HEK293 (cell line): ENCODE data around the gene SIM2.

Source experiments
- CTCF ChIA-PET: fragments of 350-600 bp; formaldehyde crosslinking; extraction: SDS; loops from one replicate; lab custom pipeline; 2021; ENCODE audit warnings: antibody characterized with exemption; lab: Yijun Ruan, JAX
- POLR2A ChIA-PET: fragments of 300-600 bp; formaldehyde crosslinking; extraction: SDS; loops from one replicate; lab custom pipeline; 2020; ENCODE audit warnings: antibody characterized with exemption, inconsistent platforms; lab: Yijun Ruan, JAX
- H3K27ac ChIP-seq: fragments of 200-500 bp; sonication (Bioruptor generic); 2 replicates; pipeline ENCODE4 v1.5.1; 2014; ENCODE audit warnings: low read depth, low read length, control low read depth, inconsistent platforms; ENCODE audit errors: extremely low read depth
- H3K36me3 ChIP-seq, 2 experiments: fragments of 200-500 bp in 1 of 2; sonication (Bioruptor generic) in 1 of 2; 1 replicate in 1 of 2; 2 replicates in 1 of 2; pipeline ENCODE4 v1.5.1; 2014 to 2017; ENCODE audit warnings: inconsistent platforms in 2 of 2, low read length in 2 of 2; ENCODE audit not compliant: control insufficient read depth in 2 of 2, insufficient read depth in 1 of 2
- H3K4me1 ChIP-seq: fragments of 200-500 bp; sonication (Bioruptor generic); 2 replicates; pipeline ENCODE4 v1.5.1; 2014; ENCODE audit warnings: mild to moderate bottlenecking, low read length, inconsistent platforms; ENCODE audit not compliant: control insufficient read depth, insufficient read depth
- H3K4me3 ChIP-seq: 2 replicates; pipeline ENCODE4 v1.5.1; 2011; ENCODE audit warnings: low read depth, mild to moderate bottlenecking, control low read depth, low read length, moderate library complexity
- H3K9me3 ChIP-seq: fragments of 200-500 bp; sonication (Bioruptor generic); 2 replicates; pipeline ENCODE4 v1.5.1; 2014; ENCODE audit warnings: low read depth, low read length, inconsistent platforms; ENCODE audit not compliant: control insufficient read depth, insufficient read depth
- HOXA7 ChIP-seq: sonication (generic); formaldehyde crosslinking; IDR thresholded peaks from 2 replicates; pipeline ENCODE4 v1.8.1; 2022; ENCODE audit warnings: missing genetic modification reagents, borderline replicate concordance
- SCRT2 ChIP-seq: fragments of 450-650 bp; formaldehyde crosslinking; IDR thresholded peaks from 2 replicates; pipeline ENCODE4 v1.5.1; 2016; ENCODE audit warnings: missing biosample characterization, missing genetic modification characterization
- ZBTB7A ChIP-seq: fragments of 450-650 bp; formaldehyde crosslinking; IDR thresholded peaks from 2 replicates; pipeline ENCODE4 v1.5.1; 2016; ENCODE audit warnings: low read depth, missing biosample characterization, missing genetic modification characterization
- ZNF214 ChIP-seq: fragments of 450-650 bp; formaldehyde crosslinking; IDR thresholded peaks from 2 replicates; pipeline ENCODE4 v1.5.1; 2017; ENCODE audit warnings: missing biosample characterization, mild to moderate bottlenecking, missing genetic modification characterization, borderline replicate concordance
- ZNF266 ChIP-seq: fragments of 450-650 bp; formaldehyde crosslinking; IDR thresholded peaks from 2 replicates; pipeline ENCODE4 v1.5.1; 2016; ENCODE audit warnings: missing biosample characterization, missing genetic modification characterization, low read depth
- ZNF366 ChIP-seq: fragments of 450-650 bp; formaldehyde crosslinking; conservative IDR thresholded peaks from 2 replicates; pipeline ENCODE4 v1.5.1; 2016; ENCODE audit warnings: missing biosample characterization, missing genetic modification characterization
- ZNF423 ChIP-seq: fragments of 450-650 bp; formaldehyde crosslinking; IDR thresholded peaks from 2 replicates; pipeline ENCODE4 v1.5.1; 2016; ENCODE audit warnings: missing biosample characterization, missing genetic modification characterization
- ZNF549 ChIP-seq: fragments of 450-650 bp; IDR thresholded peaks from 2 replicates; pipeline ENCODE4 v1.5.1; 2018; ENCODE audit warnings: missing biosample characterization, missing genetic modification characterization, mild to moderate bottlenecking, inconsistent platforms, moderate library complexity
- ZNF555 ChIP-seq: fragments of 450-650 bp; formaldehyde crosslinking; conservative IDR thresholded peaks from 2 replicates; pipeline ENCODE4 v1.5.1; 2017; ENCODE audit warnings: missing biosample characterization, mild to moderate bottlenecking, missing genetic modification characterization, inconsistent platforms
- ZNF585B ChIP-seq: fragments of 450-650 bp; formaldehyde crosslinking; IDR thresholded peaks from 2 replicates; pipeline ENCODE4 v1.5.1; 2016; ENCODE audit warnings: missing biosample characterization, missing genetic modification characterization
- ZNF623 ChIP-seq: fragments of 450-650 bp; formaldehyde crosslinking; IDR thresholded peaks from 2 replicates; pipeline ENCODE4 v1.5.1; 2016; ENCODE audit warnings: missing biosample characterization, missing genetic modification characterization
- ZNF624 ChIP-seq: fragments of 450-650 bp; formaldehyde crosslinking; IDR thresholded peaks from 2 replicates; pipeline ENCODE4 v1.5.1; 2017; ENCODE audit warnings: missing biosample characterization, missing genetic modification characterization
- ZNF629 ChIP-seq: fragments of 450-650 bp; formaldehyde crosslinking; IDR thresholded peaks from 2 replicates; pipeline ENCODE4 v1.5.1; 2017; ENCODE audit warnings: missing biosample characterization, missing genetic modification characterization
- ZNF791 ChIP-seq: fragments of 450-650 bp; formaldehyde crosslinking; IDR thresholded peaks from 2 replicates; pipeline ENCODE4 v1.5.1; 2016; ENCODE audit warnings: missing biosample characterization, missing genetic modification characterization
- TF ChIP-seq, protein P1 (sequence below): fragments of 450-650 bp; formaldehyde crosslinking; IDR thresholded peaks from 2 replicates; pipeline ENCODE4 v1.5.1; 2017; ENCODE audit warnings: missing biosample characterization, missing genetic modification characterization
- TF ChIP-seq, protein P2 (sequence below): fragments of 450-650 bp; formaldehyde crosslinking; IDR thresholded peaks from 2 replicates; pipeline ENCODE4 v1.5.1; 2016; ENCODE audit warnings: missing biosample characterization, missing genetic modification characterization
- TF ChIP-seq, protein P3 (sequence below): fragments of 450-650 bp; formaldehyde crosslinking; IDR thresholded peaks from 2 replicates; pipeline ENCODE4 v1.5.1; 2016; ENCODE audit warnings: missing biosample characterization, missing genetic modification characterization
- TF ChIP-seq, protein P4 (sequence below): fragments of 450-650 bp; formaldehyde crosslinking; IDR thresholded peaks from 2 replicates; pipeline ENCODE4; 2016; ENCODE audit warnings: missing biosample characterization, missing genetic modification characterization

The SIM2 gene

DNA sequence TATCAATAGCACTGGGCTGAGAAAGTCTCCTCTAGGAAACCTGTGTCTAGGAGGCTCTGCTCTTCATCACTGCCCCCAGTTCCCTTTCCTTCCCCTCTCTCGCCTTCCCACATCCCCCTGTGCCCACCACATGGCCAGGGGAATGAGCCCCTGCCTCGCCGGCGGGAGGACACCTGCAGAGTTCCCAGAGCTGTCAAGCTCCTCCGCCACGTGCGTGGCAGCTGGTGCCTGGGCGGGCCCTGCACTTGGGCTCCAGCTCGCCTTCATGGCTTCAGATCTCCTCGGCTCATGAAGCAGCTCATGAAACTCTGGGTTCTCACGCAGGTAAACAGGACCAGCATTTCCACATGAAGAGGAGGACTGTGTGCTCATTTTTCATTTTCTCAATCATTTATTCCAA is 62.8 kb downstream of the SIM2 start:
- CTCF ChIA-PET: interaction anchor here (0.5 to 1.4 kb wide), 4 partner anchors 93 to 154 kb away, joined by 3 read pairs; no protein-coding TSS in a partner anchor
- TF ChIP-seq ZNF549 (tag by site-specific recombination) (no peak), HOXA7 (CRISPR knock-in tag) (no peak), ZNF266 (tag by site-specific recombination) (no peak), ZNF629 (tag by site-specific recombination) (no peak)
- Histone ChIP-seq H3K4me1 (peaks cover 11% of the 10 kb centered on the region), H3K4me3 (no peak overlapping the region), H3K9me3 (no peaks in the 10 kb centered on the region), H3K36me3 (no peaks in the 10 kb centered on the region; a peak in 1 of 3 replicates), H3K27ac (no peak overlapping the region)
- POLR2A ChIA-PET: no interaction called here

DNA sequence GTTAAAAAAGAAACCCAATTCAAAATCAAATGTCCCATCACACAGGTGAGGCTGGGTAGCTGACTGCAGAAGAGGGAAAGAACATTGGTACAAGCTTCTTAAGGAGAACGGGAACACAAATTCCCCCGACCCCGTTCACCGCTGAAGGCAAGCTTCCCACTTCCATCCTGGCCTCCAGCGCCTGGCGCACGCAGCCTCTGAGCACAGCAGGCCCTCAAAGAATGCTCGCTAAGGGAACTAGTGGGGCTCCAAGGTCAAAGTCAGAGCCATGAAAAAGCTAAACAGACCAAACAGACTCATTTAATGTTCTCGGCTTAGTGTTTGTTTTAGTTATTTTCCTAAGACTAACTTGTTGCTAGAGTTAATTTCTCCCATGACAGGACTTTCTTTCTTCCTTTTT is 63.7 kb downstream of the SIM2 start:
- CTCF ChIA-PET: interaction anchor here (1.1 to 1.4 kb wide), 2 partner anchors 92 to 132 kb away, joined by 3 read pairs; no protein-coding TSS in a partner anchor
- Histone ChIP-seq H3K9me3 (no peaks in the 10 kb centered on the region), H3K27ac (no peak overlapping the region)
- TF ChIP-seq SCRT2 (tag by site-specific recombination): 0 out of 2 replicates have a peak, but pooled peaks have one; percentile 18
- no peak for TF ChIP-seq ZNF555 (tag by site-specific recombination)
- TF ChIP-seq, all 188 proteins: peak for 1
- no peak overlapping the region for H3K4me3 ChIP-seq
- POLR2A ChIA-PET: no interaction called here
- H3K36me3 ChIP-seq: no peaks in the 10 kb centered on the region; a peak in 1 of 3 replicates
- peaks cover 11% of the 10 kb centered on the region for H3K4me1 ChIP-seq

DNA sequence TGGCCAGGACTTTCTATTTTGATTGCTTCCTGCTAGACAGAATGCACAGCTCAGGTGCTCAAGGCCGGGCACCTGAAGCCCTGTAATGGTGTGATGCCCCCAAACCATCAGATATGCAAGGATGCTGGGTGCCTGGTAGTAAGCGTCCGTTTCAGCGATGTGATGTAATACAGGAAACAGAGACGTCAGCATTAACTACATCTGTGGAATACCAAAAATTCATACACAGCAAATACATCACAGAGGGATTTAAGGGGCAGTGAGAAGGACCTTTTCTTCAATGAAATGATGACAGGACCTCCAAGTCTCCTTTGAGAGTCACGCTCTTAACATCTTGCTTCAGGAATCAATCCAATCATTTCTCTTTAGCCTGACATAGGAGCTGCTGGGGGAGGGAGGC is 64.4 kb downstream of the SIM2 start:
- CTCF ChIA-PET: interaction anchor here (0.5 to 1.4 kb wide), 2 partner anchors 91 to 153 kb away, joined by 3 read pairs; no protein-coding TSS in a partner anchor
- POLR2A ChIA-PET: no interaction called here
- H3K4me1 ChIP-seq: peaks cover 11% of the 10 kb centered on the region
- H3K9me3 ChIP-seq: no peaks in the 10 kb centered on the region
- no peak overlapping the region for H3K27ac ChIP-seq
- TF ChIP-seq, protein P1, sequence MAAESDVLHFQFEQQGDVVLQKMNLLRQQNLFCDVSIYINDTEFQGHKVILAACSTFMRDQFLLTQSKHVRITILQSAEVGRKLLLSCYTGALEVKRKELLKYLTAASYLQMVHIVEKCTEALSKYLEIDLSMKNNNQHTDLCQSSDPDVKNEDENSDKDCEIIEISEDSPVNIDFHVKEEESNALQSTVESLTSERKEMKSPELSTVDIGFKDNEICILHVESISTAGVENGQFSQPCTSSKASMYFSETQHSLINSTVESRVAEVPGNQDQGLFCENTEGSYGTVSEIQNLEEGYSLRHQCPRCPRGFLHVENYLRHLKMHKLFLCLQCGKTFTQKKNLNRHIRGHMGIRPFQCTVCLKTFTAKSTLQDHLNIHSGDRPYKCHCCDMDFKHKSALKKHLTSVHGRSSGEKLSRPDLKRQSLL (tag by site-specific recombination): no peak
- TF ChIP-seq ZNF214 (tag by site-specific recombination): no peak
- TF ChIP-seq, protein P2, sequence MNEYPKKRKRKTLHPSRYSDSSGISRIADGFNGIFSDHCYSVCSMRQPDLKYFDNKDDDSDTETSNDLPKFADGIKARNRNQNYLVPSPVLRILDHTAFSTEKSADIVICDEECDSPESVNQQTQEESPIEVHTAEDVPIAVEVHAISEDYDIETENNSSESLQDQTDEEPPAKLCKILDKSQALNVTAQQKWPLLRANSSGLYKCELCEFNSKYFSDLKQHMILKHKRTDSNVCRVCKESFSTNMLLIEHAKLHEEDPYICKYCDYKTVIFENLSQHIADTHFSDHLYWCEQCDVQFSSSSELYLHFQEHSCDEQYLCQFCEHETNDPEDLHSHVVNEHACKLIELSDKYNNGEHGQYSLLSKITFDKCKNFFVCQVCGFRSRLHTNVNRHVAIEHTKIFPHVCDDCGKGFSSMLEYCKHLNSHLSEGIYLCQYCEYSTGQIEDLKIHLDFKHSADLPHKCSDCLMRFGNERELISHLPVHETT (tag by site-specific recombination): no peak
- no peak for TF ChIP-seq ZBTB7A (tag by site-specific recombination)
- no peak for TF ChIP-seq ZNF423
- TF ChIP-seq, protein P3, sequence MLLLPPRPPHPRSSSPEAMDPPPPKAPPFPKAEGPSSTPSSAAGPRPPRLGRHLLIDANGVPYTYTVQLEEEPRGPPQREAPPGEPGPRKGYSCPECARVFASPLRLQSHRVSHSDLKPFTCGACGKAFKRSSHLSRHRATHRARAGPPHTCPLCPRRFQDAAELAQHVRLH (tag by site-specific recombination): no peak
- TF ChIP-seq ZNF585B: no peak
- no peak for TF ChIP-seq ZNF791
- TF ChIP-seq, protein P4, sequence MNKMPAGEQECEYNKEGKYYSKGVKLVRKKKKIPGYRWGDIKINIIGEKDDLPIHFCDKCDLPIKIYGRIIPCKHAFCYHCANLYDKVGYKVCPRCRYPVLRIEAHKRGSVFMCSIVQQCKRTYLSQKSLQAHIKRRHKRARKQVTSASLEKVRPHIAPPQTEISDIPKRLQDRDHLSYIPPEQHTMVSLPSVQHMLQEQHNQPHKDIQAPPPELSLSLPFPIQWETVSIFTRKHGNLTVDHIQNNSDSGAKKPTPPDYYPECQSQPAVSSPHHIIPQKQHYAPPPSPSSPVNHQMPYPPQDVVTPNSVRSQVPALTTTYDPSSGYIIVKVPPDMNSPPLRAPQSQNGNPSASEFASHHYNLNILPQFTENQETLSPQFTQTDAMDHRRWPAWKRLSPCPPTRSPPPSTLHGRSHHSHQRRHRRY (tag by site-specific recombination): no peak
- no peak for TF ChIP-seq ZNF624 (tag by site-specific recombination)
- TF ChIP-seq ZNF623: no peak
- TF ChIP-seq ZNF366: no peak
- no peaks in the 10 kb centered on the region; a peak in 1 of 3 replicates for H3K36me3 ChIP-seq
- H3K4me3 ChIP-seq: no peak overlapping the region
